Measurements from ENCODE around the gene ZNF165. TPM values are rescaled to one million over a fixed set of nuclear protein-coding genes. Genes with fewer than 3 reads are reported as not detected.
A peak's percentile ranks its signal among the peaks of the same experiment; 100 is the strongest.
"Not testable (repeated sequence)": the region's sequence is repeated elsewhere in the genome, so short reads cannot be mapped to it uniquely, and the experiment has no call there.

The ZNF165 gene
- polyA plus RNA-seq (2011; rRNA removed) (0.14 and 0.15 TPM in 2 replicates), polyA minus RNA-seq (2011; rRNA and poly(A)+ RNA removed) (0.17 and 0.18 TPM in 2 replicates)

DNA sequence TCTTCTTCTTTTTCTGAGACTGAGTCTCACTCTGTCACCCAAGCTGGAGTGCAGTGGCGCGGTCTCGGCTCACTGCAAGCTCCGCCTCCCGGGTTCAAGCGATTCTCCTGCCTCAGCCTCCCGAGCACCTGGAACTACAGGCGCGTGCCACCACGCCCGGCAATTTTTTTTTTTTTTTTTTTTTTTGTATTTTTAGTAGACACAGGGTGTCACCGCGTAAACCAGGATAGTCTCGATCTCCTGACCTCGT lies at the start of gene ZNF165:
ZNF165 (plus strand) TSS at position 188 of the 250 bp plus-strand sequence. CDS start 4,913 bp downstream, outside the sequence.
- DNase-seq (ENCODE audit: low read depth, low spot score); H3K27me3 ChIP-seq (ENCODE audit: control insufficient read depth, insufficient read depth, low read length); H3K9me3 ChIP-seq (ENCODE audit: control insufficient read depth, insufficient read depth, low read length): not testable (repeated sequence)
- H3K27ac ChIP-seq (ENCODE audit: low read depth, low read length), result peak within 1 kb of the TSS; percentile 40
- ChIA-PET CTCF (interaction anchor here (1.0 kb wide), 1 partner anchor 25 kb away, joined by 6 read pairs; no protein-coding TSS in a partner anchor), POLR2A (interaction anchor here (0.7 kb wide), 1 partner anchor 31 kb away, joined by 4 read pairs; no protein-coding TSS in a partner anchor)
- H3K4me3 ChIP-seq (ENCODE audit: low read depth, low read length), result peak within 1 kb of the TSS; percentile 76

GRCh38 chr6:28053584-28053983 lies 26.8 kb upstream of the ZNF165 start:
- Histone ChIP-seq H3K27me3 (ENCODE audit: control insufficient read depth, insufficient read depth, low read length) (no peaks in the 10 kb centered on the region), H3K4me3 (ENCODE audit: low read depth, low read length) (no peak overlapping the region), H3K27ac (ENCODE audit: low read depth, low read length) (no peak overlapping the region), H3K9me3 (ENCODE audit: control insufficient read depth, insufficient read depth, low read length) (no peaks in the 10 kb centered on the region)
- no peak for DNase-seq (ENCODE audit: low read depth, low spot score)
- CTCF ChIA-PET, result no interaction called here
- TF ChIP-seq, protein P1, sequence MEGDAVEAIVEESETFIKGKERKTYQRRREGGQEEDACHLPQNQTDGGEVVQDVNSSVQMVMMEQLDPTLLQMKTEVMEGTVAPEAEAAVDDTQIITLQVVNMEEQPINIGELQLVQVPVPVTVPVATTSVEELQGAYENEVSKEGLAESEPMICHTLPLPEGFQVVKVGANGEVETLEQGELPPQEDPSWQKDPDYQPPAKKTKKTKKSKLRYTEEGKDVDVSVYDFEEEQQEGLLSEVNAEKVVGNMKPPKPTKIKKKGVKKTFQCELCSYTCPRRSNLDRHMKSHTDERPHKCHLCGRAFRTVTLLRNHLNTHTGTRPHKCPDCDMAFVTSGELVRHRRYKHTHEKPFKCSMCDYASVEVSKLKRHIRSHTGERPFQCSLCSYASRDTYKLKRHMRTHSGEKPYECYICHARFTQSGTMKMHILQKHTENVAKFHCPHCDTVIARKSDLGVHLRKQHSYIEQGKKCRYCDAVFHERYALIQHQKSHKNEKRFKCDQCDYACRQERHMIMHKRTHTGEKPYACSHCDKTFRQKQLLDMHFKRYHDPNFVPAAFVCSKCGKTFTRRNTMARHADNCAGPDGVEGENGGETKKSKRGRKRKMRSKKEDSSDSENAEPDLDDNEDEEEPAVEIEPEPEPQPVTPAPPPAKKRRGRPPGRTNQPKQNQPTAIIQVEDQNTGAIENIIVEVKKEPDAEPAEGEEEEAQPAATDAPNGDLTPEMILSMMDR (IDR thresholded peaks at IDR 0.05; ENCODE audit: low read depth, low read length), result no peak
- POLR2A ChIA-PET, result no interaction called here

DNA sequence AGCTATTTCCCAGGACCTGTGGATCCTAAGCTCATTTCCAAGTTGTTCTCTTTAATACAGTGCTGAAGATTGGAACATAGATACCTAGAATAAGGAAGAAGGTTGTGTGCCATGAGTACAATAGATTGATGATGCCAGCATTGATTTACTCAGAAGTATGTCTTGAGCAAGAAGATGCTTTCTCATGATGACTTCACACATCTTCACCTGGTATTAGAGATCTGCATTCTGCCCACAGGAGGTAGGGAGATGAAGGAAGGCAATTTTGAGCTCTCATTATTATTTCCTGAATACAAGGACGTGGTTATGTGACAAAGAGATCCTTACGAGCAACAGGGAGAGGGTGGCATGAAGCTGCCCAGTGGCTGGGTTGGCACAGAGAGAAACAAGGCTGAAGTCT lies 20.0 kb upstream of the ZNF165 start:
- Histone ChIP-seq H3K9me3 (ENCODE audit: control insufficient read depth, insufficient read depth, low read length) (no peaks in the 10 kb centered on the region), H3K4me3 (ENCODE audit: low read depth, low read length) (no peak overlapping the region), H3K27ac (ENCODE audit: low read depth, low read length) (no peak overlapping the region), H3K27me3 (ENCODE audit: control insufficient read depth, insufficient read depth, low read length) (no peaks in the 10 kb centered on the region)
- ChIA-PET POLR2A (no interaction called here), CTCF (no interaction called here)
- TF ChIP-seq, protein P1 (IDR thresholded peaks at IDR 0.05; ENCODE audit: low read depth, low read length), result no peak
- no peak for DNase-seq (ENCODE audit: low read depth, low spot score)

DNA sequence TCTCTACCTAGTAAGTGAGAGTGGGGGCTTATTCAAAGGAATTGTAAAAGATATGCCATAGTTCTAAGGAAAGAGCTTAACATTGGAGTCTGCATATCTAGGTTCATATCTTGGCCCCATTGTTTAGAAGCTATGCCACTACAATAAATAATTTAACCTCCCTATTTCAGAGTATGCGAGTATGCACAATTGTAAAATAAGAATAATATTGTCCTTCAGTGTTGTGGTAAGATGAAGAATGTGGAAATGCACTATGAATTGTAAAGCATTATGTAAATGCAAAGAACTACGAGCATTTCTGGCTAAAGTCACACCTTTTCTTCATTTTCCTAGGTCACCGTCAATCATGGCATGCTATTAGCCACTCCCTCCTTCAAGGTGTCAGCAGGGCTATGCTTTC lies 16.1 kb upstream of the ZNF165 start:
- DNase-seq (ENCODE audit: low read depth, low spot score), result no peak
- H3K27ac ChIP-seq (ENCODE audit: low read depth, low read length), result no peak overlapping the region
- POLR2A ChIA-PET, result no interaction called here
- H3K9me3 ChIP-seq (ENCODE audit: control insufficient read depth, insufficient read depth, low read length), result no peaks in the 10 kb centered on the region
- no peak overlapping the region for H3K4me3 ChIP-seq (ENCODE audit: low read depth, low read length)
- CTCF ChIA-PET, result no interaction called here
- TF ChIP-seq, protein P1 (IDR thresholded peaks at IDR 0.05; ENCODE audit: low read depth, low read length), result no peak
- H3K27me3 ChIP-seq (ENCODE audit: control insufficient read depth, insufficient read depth, low read length), result peaks cover 2% of the 10 kb centered on the region

DNA sequence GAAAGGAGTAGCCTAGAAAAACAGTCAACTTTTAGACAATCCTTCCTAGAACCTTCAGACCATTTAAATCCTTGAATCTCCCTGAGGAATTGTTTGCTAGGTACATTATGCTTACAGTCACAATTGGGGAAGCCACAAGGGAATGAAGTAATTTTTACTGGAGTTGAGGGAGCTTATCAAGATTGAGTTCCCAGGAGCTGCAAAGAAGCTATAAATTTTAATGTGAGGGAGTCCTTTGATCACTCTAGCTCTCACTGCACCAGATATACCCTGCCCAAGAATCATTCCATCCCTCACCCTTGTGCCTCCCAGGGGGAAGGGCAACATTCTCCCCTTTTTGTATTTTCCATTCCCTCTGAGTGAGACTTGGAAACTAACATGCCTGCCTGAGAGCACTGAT lies 12.3 kb upstream of the ZNF165 start:
- peaks cover 2% of the 10 kb centered on the region for H3K27me3 ChIP-seq (ENCODE audit: control insufficient read depth, insufficient read depth, low read length)
- H3K27ac ChIP-seq (ENCODE audit: low read depth, low read length), result no peak overlapping the region
- no peak for DNase-seq (ENCODE audit: low read depth, low spot score)
- POLR2A ChIA-PET, result no interaction called here
- TF ChIP-seq, protein P1 (IDR thresholded peaks at IDR 0.05; ENCODE audit: low read depth, low read length), result no peak
- CTCF ChIA-PET, result no interaction called here
- H3K4me3 ChIP-seq (ENCODE audit: low read depth, low read length), result no peak overlapping the region
- H3K9me3 ChIP-seq (ENCODE audit: control insufficient read depth, insufficient read depth, low read length), result no peaks in the 10 kb centered on the region

DNA sequence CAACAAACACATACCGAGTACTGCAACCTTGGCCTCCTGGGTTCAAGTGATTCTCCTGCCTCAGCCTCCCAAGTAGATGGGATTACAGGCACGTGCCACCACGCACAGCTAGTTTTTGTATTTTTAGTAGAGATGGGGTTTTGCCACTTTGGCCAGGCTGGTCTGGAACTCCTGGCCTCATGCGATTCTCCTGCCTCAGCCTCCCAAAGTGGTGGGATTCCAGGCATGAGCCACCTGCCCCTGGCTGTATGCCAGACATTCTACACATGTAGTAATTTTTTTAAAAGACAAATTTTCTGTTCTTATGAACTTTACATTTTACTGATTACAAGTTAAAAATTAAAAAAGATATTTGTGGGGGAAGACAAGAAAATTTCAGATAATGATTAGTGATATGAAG lies 9.4 kb upstream of the ZNF165 start:
- CTCF ChIA-PET; H3K4me3 ChIP-seq (ENCODE audit: low read depth, low read length); DNase-seq (ENCODE audit: low read depth, low spot score); H3K27me3 ChIP-seq (ENCODE audit: control insufficient read depth, insufficient read depth, low read length); H3K9me3 ChIP-seq (ENCODE audit: control insufficient read depth, insufficient read depth, low read length); H3K27ac ChIP-seq (ENCODE audit: low read depth, low read length); POLR2A ChIA-PET: not testable (repeated sequence)
